GM19351 (cell line): ENCODE results near the gene KRTAP5-4.
"Not testable (repeated sequence)": the region's sequence is repeated elsewhere in the genome, so short reads cannot be mapped to it uniquely, and the experiment has no call there.

Source experiments
- ATAC-seq: cut with Tn5 transposase; IDR thresholded peaks from one replicate; pipeline ENCODE4 v1.9.1; 2021; ENCODE audit warnings: mild to moderate bottlenecking, moderate library complexity; ENCODE audit not compliant: unreplicated experiment

KRTAP5-4 gene

DNA sequence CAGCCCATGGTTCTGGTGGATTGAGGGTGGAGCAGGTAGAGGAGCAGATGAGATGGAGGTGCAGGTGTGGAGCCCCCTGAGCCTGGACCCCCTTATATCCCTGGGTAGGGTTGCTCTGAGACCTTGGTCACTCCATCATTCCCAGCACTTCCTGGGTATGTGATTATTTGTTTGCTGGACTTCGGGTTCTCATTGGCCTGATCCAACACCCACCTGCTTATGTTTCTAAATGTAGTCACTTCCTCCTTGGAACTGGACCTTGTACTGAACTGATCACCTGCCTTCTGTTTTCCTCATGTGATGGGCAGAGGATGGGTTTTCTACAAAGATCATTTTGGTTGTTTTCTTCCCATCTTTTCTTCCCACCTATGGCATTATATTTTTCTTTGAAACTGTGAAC, at the start of gene KRTAP5-4:
Gene KRTAP5-4, minus strand, starts transcription at position 53 of the 400 bp plus-strand sequence. Its CDS starts 45 bp downstream, at position 8.
- no peak for ATAC-seq

GRCh38 chr11:1671658-1672057, 49.7 kb upstream of the KRTAP5-4 start:
- no peak for ATAC-seq

DNA sequence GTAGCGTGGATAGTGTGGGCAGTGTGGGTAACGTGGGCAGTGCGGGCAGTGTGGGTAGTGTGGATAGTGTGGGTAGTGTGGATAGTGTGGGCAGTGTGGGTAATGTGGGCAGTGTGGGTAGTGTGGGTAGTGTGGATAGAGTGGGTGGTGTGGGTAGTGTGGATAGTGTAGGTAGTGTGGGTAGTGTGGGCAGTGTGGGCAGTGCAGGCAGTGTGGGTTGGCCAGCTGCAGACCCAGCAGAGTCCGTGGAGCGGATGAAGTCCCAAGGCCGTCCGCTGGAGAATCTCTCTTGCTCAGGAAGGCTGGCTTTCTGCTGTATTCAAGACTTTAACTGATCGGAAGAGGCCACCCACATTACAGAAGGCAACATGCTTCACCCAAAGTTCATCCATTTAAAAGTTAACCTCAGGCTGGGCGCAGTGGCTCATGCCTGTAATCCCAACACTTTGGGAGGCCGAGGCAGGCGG, 49.0 kb upstream of the KRTAP5-4 start:
- ATAC-seq, result no peak

- not testable (repeated sequence) for ATAC-seq
Observed at GRCh38 chr11:1670457-1670856, 48.5 kb upstream of the KRTAP5-4 start.

DNA sequence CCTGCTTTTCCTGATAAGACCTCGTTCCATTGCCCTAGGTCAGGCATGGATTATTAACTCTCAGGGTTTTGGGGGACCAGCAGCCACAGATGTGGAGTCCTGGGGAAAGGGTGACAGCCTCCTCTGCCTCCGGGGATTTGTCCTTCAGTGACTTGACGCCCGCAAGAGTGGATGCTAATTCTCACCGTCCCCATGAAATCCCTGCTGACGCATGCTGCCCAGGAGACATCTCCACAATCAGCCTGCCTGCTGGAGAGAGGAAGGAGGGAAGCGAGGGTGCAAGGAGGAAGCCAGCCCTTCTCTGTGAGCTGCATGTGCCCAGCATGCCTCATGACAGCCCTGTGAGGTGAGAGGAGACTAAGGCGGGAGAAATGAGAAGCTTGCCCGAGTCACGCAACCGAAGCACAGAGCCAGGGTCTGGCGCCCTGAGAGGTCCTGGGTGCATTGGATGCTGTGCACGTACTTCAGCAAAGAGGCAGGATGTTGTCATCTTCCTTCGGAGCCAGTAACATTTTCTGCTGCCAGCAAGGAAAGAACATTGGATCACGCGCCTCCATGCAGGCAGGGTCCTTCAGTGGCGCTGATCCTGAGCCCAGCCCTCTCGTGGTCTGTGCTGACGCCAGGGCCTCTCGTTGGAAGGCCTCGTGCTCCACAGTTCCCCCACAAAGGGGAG, 47.7 kb upstream of the KRTAP5-4 start:
- ATAC-seq, result no peak

- no peak for ATAC-seq
Observed at GRCh38 chr11:1668911-1669473, 47.1 kb upstream of the KRTAP5-4 start.

GRCh38 chr11:1667906-1668305, 46.0 kb upstream of the KRTAP5-4 start:
- no peak for ATAC-seq

GRCh38 chr11:1667121-1667850, 45.3 kb upstream of the KRTAP5-4 start:
- ATAC-seq, result no peak

GRCh38 chr11:1665313-1665712, 43.4 kb upstream of the KRTAP5-4 start:
- ATAC-seq, result no peak

- ATAC-seq, result not testable (repeated sequence)
Observed at GRCh38 chr11:1662699-1663283, 40.9 kb upstream of the KRTAP5-4 start.

GRCh38 chr11:1661454-1662269, 39.7 kb upstream of the KRTAP5-4 start:
- not testable (repeated sequence) for ATAC-seq

GRCh38 chr11:1660111-1660867, 38.4 kb upstream of the KRTAP5-4 start:
- ATAC-seq, result no peak

GRCh38 chr11:1659506-1659905, 37.6 kb upstream of the KRTAP5-4 start:
- no peak for ATAC-seq

GRCh38 chr11:1656670-1657069, 34.7 kb upstream of the KRTAP5-4 start:
- ATAC-seq, result no peak

GRCh38 chr11:1656061-1656441, 34.1 kb upstream of the KRTAP5-4 start:
- no peak for ATAC-seq

DNA sequence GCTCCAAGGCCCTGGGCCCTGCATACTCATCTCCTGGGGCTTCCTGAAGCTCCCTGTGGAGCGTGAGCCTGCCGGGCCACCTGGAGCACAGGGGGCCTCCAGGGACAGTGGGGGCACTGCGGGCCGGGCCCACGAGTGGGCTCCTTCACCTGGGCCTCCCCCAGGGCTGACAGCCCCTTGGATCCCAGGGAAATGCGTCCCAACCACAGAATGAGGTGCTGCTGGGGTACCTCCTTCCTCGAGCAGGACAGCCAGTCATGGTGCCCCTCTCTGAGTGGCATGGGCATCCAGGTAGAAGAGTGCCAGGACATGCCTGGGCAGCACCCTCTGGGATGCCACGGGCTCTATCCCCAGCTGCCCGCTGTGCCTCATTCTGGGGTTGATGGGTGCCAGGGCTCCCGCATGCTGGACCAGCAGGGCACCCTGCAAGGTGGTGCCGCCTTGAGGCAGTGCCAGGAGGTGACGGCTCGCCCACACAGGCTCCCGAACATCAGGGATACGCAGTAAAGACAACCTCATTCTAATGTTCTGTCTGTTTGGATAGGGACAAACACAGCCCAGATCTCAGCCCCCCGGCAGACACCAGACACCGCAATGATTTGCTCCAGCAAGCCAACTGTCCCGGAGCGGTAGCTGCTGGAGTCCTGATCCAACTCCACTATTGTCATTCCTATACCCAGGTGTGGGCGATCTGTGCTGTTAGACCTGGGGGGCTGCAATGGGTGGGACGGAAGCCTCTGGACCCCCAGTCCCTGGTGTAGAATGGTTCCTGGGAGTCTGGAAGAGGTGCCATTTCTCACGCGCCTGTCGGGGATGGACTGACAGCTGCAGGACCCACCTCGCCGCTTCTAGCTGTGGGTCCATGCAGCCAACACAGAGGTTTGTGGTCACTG, 33.5 kb upstream of the KRTAP5-4 start:
- no peak for ATAC-seq

DNA sequence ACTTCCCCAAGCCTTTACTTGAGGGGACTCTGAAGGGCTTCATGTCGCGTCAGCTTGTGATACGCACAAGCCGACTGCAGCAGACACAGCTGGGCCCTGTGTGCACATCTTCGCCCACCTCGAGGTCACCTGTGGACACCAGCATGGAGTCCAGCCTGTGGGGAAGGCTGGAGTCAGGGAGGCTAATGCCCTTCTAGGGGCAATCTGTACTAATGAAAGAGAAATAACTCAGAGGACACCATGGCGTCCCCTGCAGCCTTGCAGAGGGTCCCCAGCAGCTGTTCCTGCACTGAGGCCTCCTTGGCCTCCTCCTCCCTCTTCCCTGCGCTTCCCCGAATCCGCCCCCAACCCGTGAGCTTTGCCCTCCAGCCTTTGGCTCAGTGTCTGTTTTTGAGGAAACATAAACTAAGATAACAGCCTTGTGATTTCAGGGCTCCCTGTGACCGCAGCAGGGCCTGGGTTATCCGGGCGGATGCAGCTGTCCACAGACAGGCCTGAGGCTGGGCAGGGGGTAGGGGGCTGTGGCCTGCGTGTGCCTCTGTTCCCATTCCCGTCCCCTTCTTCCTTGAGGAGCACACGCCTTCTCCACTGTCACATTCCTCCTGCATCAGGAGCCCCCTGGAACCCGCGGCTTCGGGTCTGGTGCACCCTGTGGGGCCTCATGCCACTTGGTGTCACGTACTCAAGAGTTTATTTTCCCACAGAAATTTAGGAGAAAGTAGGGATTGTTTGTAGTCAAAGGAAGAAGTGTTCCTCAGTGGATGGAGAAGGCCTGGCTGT, 32.6 kb upstream of the KRTAP5-4 start:
- ATAC-seq, result no peak
